ENCODE results near the gene ANKRD42.
"Not testable (repeated sequence)": the region's sequence is repeated elsewhere in the genome, so short reads cannot be mapped to it uniquely, and the experiment has no call there.

Gene ANKRD42

GRCh38 chr11:83174008-83174407 is 19.5 kb upstream of the ANKRD42 start:
- DNase-seq = no peak

GRCh38 chr11:83175815-83176214 is 17.7 kb upstream of the ANKRD42 start:
- DNase-seq = no peak

- DNase-seq = no peak
Observed at GRCh38 chr11:83181815-83182214, 11.7 kb upstream of the ANKRD42 start.

- no peak for DNase-seq
Observed at GRCh38 chr11:83185767-83186166, 7.7 kb upstream of the ANKRD42 start.

DNA sequence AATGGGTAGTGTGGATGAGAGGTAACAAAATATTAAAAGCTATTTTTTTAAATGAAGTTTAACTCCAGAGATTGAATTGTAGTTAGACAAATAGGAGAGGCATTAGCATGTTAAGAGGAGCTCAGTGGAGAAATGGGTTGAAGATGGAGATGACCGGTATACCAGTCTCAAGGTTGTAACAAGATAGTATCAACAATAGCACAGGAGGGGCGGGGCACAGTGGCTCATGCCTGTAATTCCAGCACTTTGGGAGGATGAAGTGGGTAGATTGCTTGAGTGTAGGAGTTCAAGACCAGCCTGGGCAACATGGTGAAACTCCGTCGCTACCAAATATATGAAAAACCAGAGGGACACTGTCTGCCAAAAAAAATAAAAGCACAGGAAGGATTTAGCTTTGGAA is 6.0 kb upstream of the ANKRD42 start:
- no peak for DNase-seq

- DNase-seq = no peak
Observed at GRCh38 chr11:83191491-83191890, 2.0 kb upstream of the ANKRD42 start.

GRCh38 chr11:83191986-83192385 is 1.5 kb upstream of the ANKRD42 start:
- DNase-seq = no peak

DNA sequence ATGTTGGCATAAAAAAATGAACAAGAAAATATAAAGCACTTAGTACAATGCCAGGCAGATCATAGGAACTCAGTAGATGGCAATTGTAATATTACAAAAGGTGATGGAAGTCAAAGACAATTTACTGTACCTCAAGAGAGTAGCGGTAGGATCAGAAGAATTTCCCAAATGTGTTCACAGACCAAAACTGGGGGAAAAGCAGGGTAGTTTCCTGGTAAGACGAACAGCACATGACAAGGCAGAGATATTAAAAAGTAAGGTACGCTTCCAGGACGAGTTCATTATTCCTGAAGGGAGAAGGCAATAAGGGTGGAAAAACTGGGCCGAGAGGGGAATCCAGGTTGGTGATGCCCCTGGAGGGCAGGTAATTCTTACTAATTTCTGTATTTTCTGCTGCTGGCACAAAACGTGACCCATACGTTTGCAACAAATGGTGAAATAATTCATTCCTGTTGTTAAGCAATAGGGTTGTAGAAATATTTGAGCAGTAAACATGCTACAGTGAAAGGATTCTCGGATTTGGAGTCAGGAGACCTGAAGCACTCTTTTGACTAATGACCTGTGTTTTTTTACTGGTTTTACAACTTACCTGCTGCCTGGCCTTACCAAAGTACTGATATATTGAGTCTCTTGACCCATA is 786 bp upstream of the ANKRD42 start:
- no peak for DNase-seq

GRCh38 chr11:83194281-83195142 is 1.0 kb downstream of the ANKRD42 start:
- DNase-seq = peak; percentile 40

GRCh38 chr11:83195143-83195466 is 1.6 kb downstream of the ANKRD42 start:
- no peak for DNase-seq

GRCh38 chr11:83195649-83196048 is 2.1 kb downstream of the ANKRD42 start:
- DNase-seq = no peak

GRCh38 chr11:83200035-83200434 is 6.5 kb downstream of the ANKRD42 start:
- no peak for DNase-seq

DNA sequence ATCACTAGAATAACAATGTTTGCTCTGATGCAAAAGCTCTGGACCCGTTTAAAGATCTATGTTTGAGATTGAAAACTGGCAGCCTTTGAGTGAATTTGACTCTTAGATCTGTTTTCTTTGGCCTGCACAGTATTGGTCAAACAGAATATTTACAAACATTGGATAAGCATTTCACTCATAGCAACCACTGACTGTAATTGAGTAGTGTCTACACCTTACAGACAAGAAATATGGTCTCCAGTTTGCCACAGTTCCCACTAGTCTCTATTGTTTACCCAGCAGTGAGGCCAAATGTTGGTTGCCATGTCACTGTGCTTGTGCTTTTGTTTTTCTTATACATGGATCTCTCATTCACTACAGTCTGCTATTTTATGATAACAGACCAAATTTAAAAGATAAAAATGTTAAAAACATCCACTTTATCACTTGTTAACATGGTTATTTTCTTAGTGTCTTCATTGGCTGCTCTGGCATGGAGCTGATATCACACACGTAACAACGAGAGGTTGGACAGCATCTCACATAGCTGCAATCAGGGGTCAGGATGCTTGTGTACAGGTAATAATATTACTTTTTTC is 12.2 kb downstream of the ANKRD42 start:
- DNase-seq = no peak

DNA sequence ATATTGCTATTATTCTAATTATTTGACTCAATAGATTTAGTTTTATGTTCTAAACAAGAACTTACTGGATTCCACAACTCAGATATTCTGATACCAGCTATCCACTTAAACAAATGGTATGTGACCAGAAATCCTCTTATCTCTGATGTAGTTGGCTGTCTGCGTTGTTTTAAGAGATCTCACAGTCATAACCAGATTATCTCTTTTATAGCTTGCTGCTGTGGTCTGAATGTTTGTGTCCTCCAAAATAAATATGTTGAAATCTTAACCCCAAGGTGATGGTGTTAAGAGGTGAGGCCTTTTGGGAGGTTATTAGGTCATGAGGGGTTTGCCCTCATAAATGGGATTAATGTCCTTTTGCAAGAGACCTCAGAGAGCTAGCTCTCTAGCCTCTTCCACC is 12.7 kb downstream of the ANKRD42 start:
- no peak for DNase-seq

DNA sequence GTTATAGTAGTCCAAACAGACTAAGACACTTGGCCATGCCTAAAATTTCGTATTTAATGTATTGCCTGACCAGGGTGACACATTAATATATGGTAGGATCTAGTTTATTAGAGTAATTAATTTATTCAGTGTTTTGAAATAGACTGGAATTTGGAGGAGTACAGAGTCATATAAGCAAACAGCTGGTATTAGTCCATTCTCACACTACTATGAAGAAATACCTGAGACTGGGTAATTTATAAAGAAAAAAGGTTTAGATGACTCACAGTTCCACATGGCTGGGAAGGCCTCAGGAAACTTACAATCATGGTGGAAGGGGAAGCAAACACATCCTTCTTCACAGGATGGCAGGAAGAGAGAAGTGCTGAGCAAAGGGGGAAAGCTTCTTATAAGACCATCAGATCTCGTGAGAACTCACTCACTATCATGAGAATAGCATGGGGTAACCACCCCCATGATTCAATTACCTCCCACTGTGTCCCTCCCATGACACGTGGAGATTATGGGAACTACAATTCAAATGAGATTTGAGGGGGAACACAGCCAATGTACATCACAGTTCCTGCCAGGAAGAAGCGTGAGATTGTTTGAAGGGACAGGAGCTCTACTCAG is 13.4 kb downstream of the ANKRD42 start:
- not testable (repeated sequence) for DNase-seq

DNA sequence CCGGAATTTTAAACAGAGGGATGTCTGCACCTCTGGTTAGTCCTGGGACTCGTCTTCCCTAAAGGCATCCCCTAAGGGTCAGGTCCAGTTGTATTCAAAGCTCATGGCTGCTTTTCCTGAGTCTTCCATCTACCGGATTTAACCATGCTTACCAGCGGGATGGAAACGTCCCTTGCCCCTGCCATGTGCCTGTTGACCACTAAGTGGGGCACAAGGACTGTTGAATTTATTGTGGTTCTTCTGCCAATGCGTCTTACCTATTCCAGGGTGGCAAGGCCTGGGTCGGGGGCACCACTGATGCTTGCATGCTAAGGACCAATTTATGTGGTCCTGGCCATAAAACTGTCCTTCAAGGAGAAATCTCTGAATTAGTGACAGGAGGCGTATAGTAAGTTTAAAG is 25.6 kb downstream of the ANKRD42 start:
- peak; percentile 39 for DNase-seq

- DNase-seq = peak; percentile 54
Observed at GRCh38 chr11:83220260-83220659, 26.7 kb downstream of the ANKRD42 start.

GRCh38 chr11:83221694-83222093 is 28.2 kb downstream of the ANKRD42 start:
- DNase-seq = no peak

GRCh38 chr11:83222499-83222898 is 29.0 kb downstream of the ANKRD42 start:
- no peak for DNase-seq

DNA sequence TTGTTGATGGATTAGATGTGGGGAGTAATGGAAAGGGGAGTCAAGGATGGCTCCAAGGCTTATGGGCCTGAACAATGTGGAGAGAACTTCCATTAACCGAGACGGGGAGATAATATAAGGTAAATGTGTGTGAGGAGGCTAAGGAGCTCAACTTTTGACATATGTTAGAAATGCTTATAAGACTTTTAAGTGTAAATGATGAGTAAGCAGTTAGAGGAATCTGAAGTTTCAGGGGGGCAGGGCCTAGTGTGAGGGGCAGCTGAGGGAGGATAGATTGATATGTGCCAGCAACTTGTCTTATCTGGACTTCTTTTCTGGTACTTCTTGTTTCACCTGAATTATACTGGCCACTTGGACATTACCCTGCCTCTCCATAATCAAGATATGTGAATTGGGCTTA is 29.9 kb downstream of the ANKRD42 start:
- no peak for DNase-seq

DNA sequence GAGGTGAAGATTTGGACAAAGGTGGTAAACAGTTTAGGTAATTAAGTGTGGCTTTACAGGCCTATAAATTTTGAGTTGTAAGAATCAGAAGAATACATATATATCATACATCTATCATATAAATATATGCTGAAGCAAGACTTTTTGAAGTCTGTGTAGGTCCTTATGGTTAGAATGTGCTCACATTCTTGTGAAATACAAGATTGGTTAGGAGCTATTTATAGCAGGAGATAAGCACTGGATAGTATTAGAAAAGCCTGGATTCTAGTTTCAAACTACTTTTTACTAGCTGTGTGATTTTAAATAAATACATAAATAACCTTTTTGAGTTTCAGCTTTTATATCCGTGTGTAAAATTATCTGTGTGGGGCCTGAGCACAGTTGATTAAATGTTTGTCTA is 42.3 kb downstream of the ANKRD42 start:
- DNase-seq = no peak

DNA sequence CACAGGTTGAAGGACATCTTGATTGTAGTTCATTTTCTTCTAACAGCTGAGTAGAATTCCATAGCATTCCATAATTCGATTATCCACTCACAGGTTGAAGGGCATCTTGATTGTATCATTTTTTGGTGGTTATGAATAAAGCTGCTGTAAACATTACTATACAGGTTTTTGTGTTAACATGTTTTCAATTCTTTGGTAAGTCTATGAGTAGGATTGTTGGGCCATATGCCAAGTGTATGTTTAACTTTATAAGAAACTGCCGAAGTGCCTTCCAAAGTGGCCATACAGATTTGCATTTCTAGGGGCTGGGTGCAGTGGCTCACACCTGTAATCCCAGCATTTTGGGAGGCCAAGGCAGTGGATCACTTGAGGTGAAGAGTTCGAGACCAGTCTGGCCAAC is 44.6 kb downstream of the ANKRD42 start:
- no peak for DNase-seq

DNA sequence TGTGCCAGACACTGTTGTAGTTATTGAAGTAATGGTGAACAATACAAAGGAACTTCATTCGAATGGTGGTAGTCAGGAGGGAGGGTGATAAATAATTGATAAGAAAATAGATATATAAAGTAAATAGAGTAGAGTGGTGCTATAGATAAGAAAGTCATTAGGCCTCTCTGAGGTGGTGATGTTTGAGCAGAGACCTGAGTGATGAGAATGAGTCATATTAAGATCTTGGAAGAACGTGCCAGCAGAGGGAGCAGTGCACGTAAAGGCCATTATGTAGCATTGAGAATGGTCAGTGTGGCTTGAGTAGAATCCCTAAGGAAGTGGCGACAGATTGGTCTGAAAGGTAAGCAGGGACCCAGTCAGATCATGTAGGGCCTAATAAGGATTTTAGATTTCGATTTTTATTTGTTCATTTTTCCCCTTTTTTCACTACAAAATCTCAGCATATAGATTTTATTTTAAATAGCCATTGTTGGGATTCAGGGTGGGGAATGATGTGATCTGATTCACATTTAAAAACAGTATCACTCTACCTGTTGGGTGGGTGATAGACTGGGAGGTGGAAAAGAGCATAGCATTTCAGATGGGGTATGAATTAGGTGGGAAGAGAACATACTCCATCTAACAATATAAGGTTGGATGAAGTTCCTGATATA is 47.9 kb downstream of the ANKRD42 start:
- peak; percentile 57 for DNase-seq
